Loucy (cell line): ENCODE results near the gene PRXL2B.
"Not testable (repeated sequence)": the region's sequence is repeated elsewhere in the genome, so short reads cannot be mapped to it uniquely, and the experiment has no call there.

Experiments used
- H2AFZ ChIP-seq: fragments of 200-600 bp; sonication (generic); 2 replicates; pipeline ENCODE4 v1.6.0; 2016; ENCODE audit warnings: antibody characterized with exemption, mild to moderate bottlenecking, low read length, moderate library complexity
- H3F3A ChIP-seq: fragments of 200-600 bp; 2 replicates; pipeline ENCODE4 v1.6.0; 2016; ENCODE audit warnings: antibody characterized with exemption, low read depth, mild to moderate bottlenecking
- H3K27me3 ChIP-seq: fragments of 200-600 bp; sonication (generic); 2 replicates; pipeline ENCODE4 v1.6.1; 2014; ENCODE audit warnings: low read length, mild to moderate bottlenecking; ENCODE audit not compliant: insufficient read depth, poor library complexity, severe bottlenecking
- H3K36me3 ChIP-seq: fragments of 200-600 bp; sonication (generic); 2 replicates; pipeline ENCODE4 v1.6.1; 2016; ENCODE audit warnings: low read length; ENCODE audit not compliant: insufficient read depth
- H3K4me1 ChIP-seq: fragments of 200-600 bp; sonication (generic); 2 replicates; pipeline ENCODE4 v1.5.1; 2014; ENCODE audit warnings: low read length, mild to moderate bottlenecking; ENCODE audit not compliant: insufficient read depth, poor library complexity, severe bottlenecking
- H3K4me2 ChIP-seq: fragments of 200-600 bp; sonication (generic); 2 replicates; pipeline ENCODE4 v1.6.0; 2014; ENCODE audit warnings: antibody characterized with exemption, low read length, low read depth, mild to moderate bottlenecking; ENCODE audit not compliant: poor library complexity, severe bottlenecking
- H3K4me3 ChIP-seq: fragments of 200-600 bp; sonication (generic); 2 replicates; pipeline ENCODE4 v1.5.1; 2014; ENCODE audit warnings: low read length, mild to moderate bottlenecking, mixed read lengths; ENCODE audit not compliant: poor library complexity, severe bottlenecking
- H3K79me2 ChIP-seq: fragments of 200-600 bp; sonication (generic); 2 replicates; pipeline ENCODE4 v1.6.1; 2014; ENCODE audit warnings: low read length; ENCODE audit not compliant: insufficient read depth
- H3K9ac ChIP-seq: fragments of 200-600 bp; sonication (generic); 2 replicates; pipeline ENCODE4 v1.6.0; 2014; ENCODE audit warnings: mild to moderate bottlenecking, low read depth, low read length, moderate library complexity; ENCODE audit not compliant: poor library complexity, severe bottlenecking
- H3K9me2 ChIP-seq: fragments of 200-600 bp; sonication (generic); replicated peaks from 2 replicates; pipeline ENCODE4 v1.6.1; 2016; ENCODE audit warnings: low read depth, low read length, mixed read lengths
- H3K9me3 ChIP-seq: fragments of 200-600 bp; sonication (generic); 2 replicates; pipeline ENCODE4 v1.6.1; 2014; ENCODE audit warnings: mild to moderate bottlenecking, antibody characterized with exemption, low read length, low read depth; ENCODE audit not compliant: insufficient read depth
- H4K20me1 ChIP-seq: fragments of 200-600 bp; sonication (generic); 2 replicates; pipeline ENCODE4 v1.6.0; 2014; ENCODE audit warnings: antibody characterized with exemption, low read length, mild to moderate bottlenecking; ENCODE audit not compliant: insufficient read depth, poor library complexity, severe bottlenecking
- CTCF ChIP-seq: fragments of 200-600 bp; sonication (generic); conservative IDR thresholded peaks from 2 replicates; pipeline ENCODE4 v1.5.1; 2014; ENCODE audit warnings: mild to moderate bottlenecking, antibody characterized with exemption, low read length
- EZH2phosphoT487 ChIP-seq: fragments of 200-600 bp; IDR thresholded peaks from 2 replicates; pipeline ENCODE4 v1.6.1; 2018; ENCODE audit warnings: antibody characterized with exemption, mild to moderate bottlenecking, moderate library complexity, borderline replicate concordance

Gene PRXL2B

GRCh38 chr1:2550309-2550861 lies 36.2 kb upstream of the PRXL2B start:
- not testable (repeated sequence) for H4K20me1 ChIP-seq, H2AFZ ChIP-seq, H3K27me3 ChIP-seq, H3K4me2 ChIP-seq, H3K4me3 ChIP-seq, H3K9ac ChIP-seq, H3K36me3 ChIP-seq, H3F3A ChIP-seq, H3K9me3 ChIP-seq, H3K79me2 ChIP-seq, H3K9me2 ChIP-seq
- H3K4me1 ChIP-seq, result peaks cover 33% of the 10 kb centered on the region

GRCh38 chr1:2551544-2551943 lies 35.0 kb upstream of the PRXL2B start:
- H3K79me2 ChIP-seq, H3K9ac ChIP-seq, H3K4me2 ChIP-seq, H3K27me3 ChIP-seq, H3K9me3 ChIP-seq, H3K36me3 ChIP-seq, H3F3A ChIP-seq, H2AFZ ChIP-seq, H3K4me3 ChIP-seq, H3K9me2 ChIP-seq, H4K20me1 ChIP-seq: not testable (repeated sequence)
- H3K4me1 ChIP-seq, result peaks cover 33% of the 10 kb centered on the region

GRCh38 chr1:2552189-2552588 lies 34.4 kb upstream of the PRXL2B start:
- TF ChIP-seq CTCF, result no peak
- no peak for TF ChIP-seq EZH2phosphoT487
- no peaks in the 10 kb centered on the region for H3K36me3 ChIP-seq
- no peaks in the 10 kb centered on the region for H3K9me3 ChIP-seq
- H3K4me3 ChIP-seq, result no peak overlapping the region
- no peaks in the 10 kb centered on the region for H3F3A ChIP-seq
- H3K9ac ChIP-seq, result no peak overlapping the region
- peaks cover 36% of the 10 kb centered on the region for H3K4me1 ChIP-seq
- peaks cover 2% of the 10 kb centered on the region for H4K20me1 ChIP-seq
- no peak overlapping the region for H2AFZ ChIP-seq
- no peaks in the 10 kb centered on the region for H3K9me2 ChIP-seq
- H3K79me2 ChIP-seq, result peaks cover 13% of the 10 kb centered on the region
- no peaks in the 10 kb centered on the region for H3K27me3 ChIP-seq
- H3K4me2 ChIP-seq, result no peak overlapping the region

GRCh38 chr1:2553076-2553475 lies 33.5 kb upstream of the PRXL2B start:
- not testable (repeated sequence) for H3K9ac ChIP-seq, H2AFZ ChIP-seq, H3F3A ChIP-seq, H3K4me3 ChIP-seq, H3K36me3 ChIP-seq, H3K27me3 ChIP-seq, H3K9me3 ChIP-seq, H4K20me1 ChIP-seq, H3K4me2 ChIP-seq, H3K9me2 ChIP-seq
- H3K4me1 ChIP-seq, result peaks cover 36% of the 10 kb centered on the region
- peaks cover 15% of the 10 kb centered on the region for H3K79me2 ChIP-seq
